Ishikawa (cell line): ENCODE measurements around the gene PBX4.

Experiments used
- CEBPB ChIP-seq: IDR thresholded peaks from 2 replicates; pipeline ENCODE4 v1.6.1; 2012
- CREB1 ChIP-seq: IDR thresholded peaks from 2 replicates; pipeline ENCODE4 v1.6.1; 2012; ENCODE audit warnings: low read depth
- EGR1 ChIP-seq: IDR thresholded peaks from 2 replicates; pipeline ENCODE4 v1.6.1; 2012
- EP300 ChIP-seq: IDR thresholded peaks from 2 replicates; pipeline ENCODE4 v1.6.1; 2012; ENCODE audit warnings: borderline replicate concordance
- RAD21 ChIP-seq: IDR thresholded peaks from 2 replicates; pipeline ENCODE4 v1.6.1; 2012; ENCODE audit warnings: low read depth
- TAF1 ChIP-seq: IDR thresholded peaks from 2 replicates; pipeline ENCODE4 v1.6.1; 2012; ENCODE audit warnings: low read depth, mild to moderate bottlenecking
- TCF12 ChIP-seq: IDR thresholded peaks from 2 replicates; pipeline ENCODE4 v1.6.1; 2012; ENCODE audit warnings: low read depth
- YY1 ChIP-seq: IDR thresholded peaks from 2 replicates; pipeline ENCODE4 v1.6.1; 2012; ENCODE audit warnings: low read depth
- ZBTB7A ChIP-seq: IDR thresholded peaks from 2 replicates; pipeline ENCODE4 v1.6.1; 2012; ENCODE audit warnings: low read depth
- TF ChIP-seq, protein P1 (sequence below): IDR thresholded peaks from 2 replicates; pipeline ENCODE4 v1.6.1; 2012
- TF ChIP-seq, protein P2 (sequence below): IDR thresholded peaks from 2 replicates; pipeline ENCODE4 v1.6.1; 2012; ENCODE audit warnings: low read depth, mild to moderate bottlenecking
- TF ChIP-seq, protein P3 (sequence below): IDR thresholded peaks from 2 replicates; pipeline ENCODE4 v1.6.1; 2012

- TF ChIP-seq, protein P1, sequence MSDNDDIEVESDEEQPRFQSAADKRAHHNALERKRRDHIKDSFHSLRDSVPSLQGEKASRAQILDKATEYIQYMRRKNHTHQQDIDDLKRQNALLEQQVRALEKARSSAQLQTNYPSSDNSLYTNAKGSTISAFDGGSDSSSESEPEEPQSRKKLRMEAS = no peak
- TF ChIP-seq EP300 (no peak), RAD21 (no peak), ZBTB7A (no peak), TAF1 (no peak), EGR1 (no peak), CEBPB (no peak), YY1 (no peak), TCF12 (no peak), CREB1 (no peak)
- TF ChIP-seq, protein P2, sequence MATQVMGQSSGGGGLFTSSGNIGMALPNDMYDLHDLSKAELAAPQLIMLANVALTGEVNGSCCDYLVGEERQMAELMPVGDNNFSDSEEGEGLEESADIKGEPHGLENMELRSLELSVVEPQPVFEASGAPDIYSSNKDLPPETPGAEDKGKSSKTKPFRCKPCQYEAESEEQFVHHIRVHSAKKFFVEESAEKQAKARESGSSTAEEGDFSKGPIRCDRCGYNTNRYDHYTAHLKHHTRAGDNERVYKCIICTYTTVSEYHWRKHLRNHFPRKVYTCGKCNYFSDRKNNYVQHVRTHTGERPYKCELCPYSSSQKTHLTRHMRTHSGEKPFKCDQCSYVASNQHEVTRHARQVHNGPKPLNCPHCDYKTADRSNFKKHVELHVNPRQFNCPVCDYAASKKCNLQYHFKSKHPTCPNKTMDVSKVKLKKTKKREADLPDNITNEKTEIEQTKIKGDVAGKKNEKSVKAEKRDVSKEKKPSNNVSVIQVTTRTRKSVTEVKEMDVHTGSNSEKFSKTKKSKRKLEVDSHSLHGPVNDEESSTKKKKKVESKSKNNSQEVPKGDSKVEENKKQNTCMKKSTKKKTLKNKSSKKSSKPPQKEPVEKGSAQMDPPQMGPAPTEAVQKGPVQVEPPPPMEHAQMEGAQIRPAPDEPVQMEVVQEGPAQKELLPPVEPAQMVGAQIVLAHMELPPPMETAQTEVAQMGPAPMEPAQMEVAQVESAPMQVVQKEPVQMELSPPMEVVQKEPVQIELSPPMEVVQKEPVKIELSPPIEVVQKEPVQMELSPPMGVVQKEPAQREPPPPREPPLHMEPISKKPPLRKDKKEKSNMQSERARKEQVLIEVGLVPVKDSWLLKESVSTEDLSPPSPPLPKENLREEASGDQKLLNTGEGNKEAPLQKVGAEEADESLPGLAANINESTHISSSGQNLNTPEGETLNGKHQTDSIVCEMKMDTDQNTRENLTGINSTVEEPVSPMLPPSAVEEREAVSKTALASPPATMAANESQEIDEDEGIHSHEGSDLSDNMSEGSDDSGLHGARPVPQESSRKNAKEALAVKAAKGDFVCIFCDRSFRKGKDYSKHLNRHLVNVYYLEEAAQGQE = no peak
- TF ChIP-seq, protein P3, sequence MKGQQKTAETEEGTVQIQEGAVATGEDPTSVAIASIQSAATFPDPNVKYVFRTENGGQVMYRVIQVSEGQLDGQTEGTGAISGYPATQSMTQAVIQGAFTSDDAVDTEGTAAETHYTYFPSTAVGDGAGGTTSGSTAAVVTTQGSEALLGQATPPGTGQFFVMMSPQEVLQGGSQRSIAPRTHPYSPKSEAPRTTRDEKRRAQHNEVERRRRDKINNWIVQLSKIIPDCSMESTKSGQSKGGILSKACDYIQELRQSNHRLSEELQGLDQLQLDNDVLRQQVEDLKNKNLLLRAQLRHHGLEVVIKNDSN = no peak
These were observed 28.7 kb upstream of the PBX4 start for GRCh38 chr19:19647037-19647835.
